ENCODE measurements around the gene POU3F2. TPM values are rescaled to one million over a fixed set of nuclear protein-coding genes. Genes with fewer than 3 reads are reported as not detected.
A peak's percentile ranks its signal among the peaks of the same experiment; 100 is the strongest.

Gene POU3F2
- total RNA-seq, 5 donors from 2014 or later (not counting 1 experiment from before 2014, with no cell fraction given): not detected

DNA sequence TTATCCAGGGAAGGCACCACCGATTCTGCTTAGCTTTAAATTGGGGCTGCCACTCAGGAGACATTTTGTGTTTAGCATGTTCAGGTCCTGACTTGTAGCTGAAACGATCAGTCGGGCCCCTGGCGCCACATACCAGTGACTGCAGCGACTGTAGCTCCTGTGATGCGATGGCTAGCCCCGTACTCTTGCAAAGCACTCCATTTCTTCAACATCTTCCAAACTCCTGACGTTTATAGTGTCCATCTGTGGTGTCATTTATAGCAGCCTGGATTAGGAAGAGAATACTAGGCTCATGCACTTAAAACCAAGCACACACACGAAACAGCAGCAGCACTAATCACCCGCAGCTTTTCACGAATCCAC is 13.0 kb downstream of the POU3F2 start:
- ATAC-seq (replicated peaks in 1 of 4): no peak
- Histone ChIP-seq H3K9me3 (no peaks in the 10 kb centered on the region), H3K27ac (ENCODE audit: low read length) (no peak overlapping the region), H3K4me1 (ENCODE audit: control insufficient read depth in 1 of 2, extremely low read depth in 1 of 2, insufficient read depth in 2 of 2, low read length in 2 of 2) (peaks cover 6 to 40% of the 10 kb centered on the region in 2 experiments), H3K4me3 (ENCODE audit: control insufficient read depth in 1 of 2, extremely low read depth in 1 of 2, low read length in 1 of 2) (no peak overlapping the region), H3K36me3 (ENCODE audit: control insufficient read depth in 2 of 2, extremely low read depth in 1 of 2, insufficient read depth in 1 of 2, low read length in 1 of 2) (no peaks in the 10 kb centered on the region), H3K27me3 (replicated peaks in 1 of 2; ENCODE audit: control insufficient read depth in 2 of 2, extremely low read depth in 1 of 2, insufficient read depth in 2 of 2, low read length in 1 of 2) (peaks cover 37 to 65% of the 10 kb centered on the region in 2 experiments)
- Mint-ChIP-seq H3K4me1 (peaks cover 30 to 34% (median 34%) of the 10 kb centered on the region in 3 donors), H3K27ac (no peak overlapping the region), H3K27me3 (peaks cover 67 to 75% of the 10 kb centered on the region in 2 donors), H3K36me3 (peaks cover 12% of the 10 kb centered on the region), H3K4me3 (no peak overlapping the region), H3K9me3 (no peaks in the 10 kb centered on the region)
- ChIA-PET POLR2A (interaction anchor here in 1 of 2 donors (0.5 kb wide), 1 partner anchor 43 kb away, joined by 3 read pairs; no protein-coding TSS in a partner anchor), CTCF (interaction anchor here in 1 of 2 donors (1.2 kb wide), 1 partner anchor 15 kb away, joined by 4 read pairs; no protein-coding TSS in a partner anchor)
- WGBS (ENCODE audit: insufficient coverage): 27% methylated on average over 11 of the region's 11 CpGs
- peak in 1 of 35 experiments; percentile 2 for DNase-seq

DNA sequence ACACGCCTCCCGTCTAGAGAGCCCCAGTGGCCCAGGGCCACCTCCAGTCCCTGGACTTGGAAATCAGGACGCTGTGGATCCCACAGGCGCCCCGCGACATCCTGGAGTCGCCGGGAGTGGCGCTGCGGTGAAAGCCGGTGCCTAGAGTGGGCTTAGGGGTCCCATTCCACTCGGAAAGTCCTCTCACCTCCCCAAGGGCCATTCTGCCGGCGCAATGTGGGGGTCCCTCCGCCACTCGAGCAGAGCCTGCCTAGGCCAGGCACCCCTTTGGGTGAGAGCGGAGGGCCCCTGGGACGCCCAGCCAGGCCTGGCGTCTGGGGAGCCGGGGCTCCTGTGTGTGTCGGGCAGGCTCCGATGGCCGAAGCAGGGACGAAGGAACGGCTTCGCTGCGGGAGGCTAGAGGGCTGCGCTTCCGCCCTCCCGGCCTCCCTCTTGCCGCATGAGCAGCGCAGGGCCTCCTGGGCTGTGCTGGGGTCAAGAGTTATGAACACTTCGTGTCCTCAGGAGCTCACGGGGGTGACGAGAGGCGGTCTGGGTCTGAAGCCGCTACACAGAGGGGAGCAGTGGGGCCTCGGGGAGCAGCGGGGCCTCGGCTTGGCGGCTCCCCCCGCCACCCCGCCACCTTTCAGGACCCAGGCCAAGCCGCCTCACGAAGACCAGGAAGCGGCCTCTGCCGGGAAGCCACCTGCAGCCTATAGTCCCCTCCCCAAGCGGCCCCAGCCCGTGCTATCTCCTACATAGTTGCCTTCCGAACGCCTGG is 13.6 kb downstream of the POU3F2 start:
- Mint-ChIP-seq H3K9me3 (no peaks in the 10 kb centered on the region), H3K27ac (no peak overlapping the region), H3K36me3 (peaks cover 12% of the 10 kb centered on the region), H3K4me1 (peaks cover 26 to 31% (median 29%) of the 10 kb centered on the region in 3 donors), H3K27me3 (peaks cover 63 to 71% of the 10 kb centered on the region in 2 donors), H3K4me3 (peak overlapping the region in 1 of 3 donors; percentile 5)
- WGBS (ENCODE audit: insufficient coverage): 8% methylated on average over 45 of the region's 51 CpGs
- H3K27me3 ChIP-seq (replicated peaks in 1 of 2; ENCODE audit: control insufficient read depth in 2 of 2, extremely low read depth in 1 of 2, insufficient read depth in 2 of 2, low read length in 1 of 2): peaks cover 37 to 59% of the 10 kb centered on the region in 2 experiments
- POLR2A ChIA-PET: no interaction called here
- DNase-seq: peak in 1 of 35 experiments; percentile 2
- H3K36me3 ChIP-seq (ENCODE audit: control insufficient read depth in 2 of 2, extremely low read depth in 1 of 2, insufficient read depth in 1 of 2, low read length in 1 of 2): no peaks in the 10 kb centered on the region
- CTCF ChIA-PET: interaction anchor here in 1 of 2 donors (1.2 kb wide), 1 partner anchor 15 kb away, joined by 4 read pairs; no protein-coding TSS in a partner anchor
- H3K4me3 ChIP-seq (ENCODE audit: control insufficient read depth in 1 of 2, extremely low read depth in 1 of 2, low read length in 1 of 2): peak overlapping the region in 1 of 2 donors; percentile 44
- H3K4me1 ChIP-seq (ENCODE audit: control insufficient read depth in 1 of 2, extremely low read depth in 1 of 2, insufficient read depth in 2 of 2, low read length in 2 of 2): peaks cover 6 to 40% of the 10 kb centered on the region in 2 experiments
- no peak overlapping the region for H3K27ac ChIP-seq (ENCODE audit: low read length)
- ATAC-seq (replicated peaks in 1 of 4): peak; percentile 11 to 28 (median 17)
- no peaks in the 10 kb centered on the region for H3K9me3 ChIP-seq

DNA sequence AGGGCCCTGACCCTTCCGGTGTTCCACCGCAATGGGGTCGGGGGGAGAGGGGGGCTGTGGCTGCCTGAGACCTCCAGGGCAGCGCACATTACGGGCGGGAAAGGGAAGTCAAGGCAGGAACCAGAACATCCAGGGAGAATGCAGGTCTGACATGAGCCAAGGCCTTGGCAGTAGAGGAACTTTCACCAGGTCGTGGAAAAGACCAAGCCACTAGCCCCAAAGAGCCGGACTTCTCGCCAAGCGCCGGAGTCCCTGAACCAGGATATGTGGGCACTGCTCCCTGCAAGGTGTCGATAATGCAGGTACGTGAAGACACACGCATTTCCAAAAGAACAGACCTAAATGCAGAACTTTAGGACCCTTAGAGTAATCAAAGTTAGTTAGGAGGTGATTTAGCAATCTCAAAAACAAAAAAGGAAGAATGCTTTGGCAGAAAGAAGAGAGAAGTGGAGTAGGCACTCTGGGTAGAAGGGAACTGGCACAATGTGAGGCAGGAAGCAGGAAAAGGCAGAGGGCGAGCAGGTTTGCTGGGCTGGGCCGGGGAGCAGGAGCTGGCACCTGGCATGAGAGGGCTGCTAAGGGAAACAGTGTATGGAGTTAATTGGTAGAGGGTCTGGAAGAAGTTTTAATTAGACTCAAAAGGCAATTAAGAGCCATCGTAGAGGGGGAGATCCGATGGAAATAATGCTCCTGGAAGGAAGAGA is 14.3 kb downstream of the POU3F2 start:
- Mint-ChIP-seq H3K27me3 (peaks cover 57 to 65% of the 10 kb centered on the region in 2 donors), H3K27ac (peak overlapping the region in 1 of 2 donors; percentile 16), H3K4me1 (peaks cover 22 to 27% (median 23%) of the 10 kb centered on the region in 3 donors), H3K4me3 (peak overlapping the region in 1 of 3 donors; percentile 5), H3K36me3 (peaks cover 12% of the 10 kb centered on the region), H3K9me3 (no peaks in the 10 kb centered on the region)
- Histone ChIP-seq H3K4me1 (ENCODE audit: control insufficient read depth in 1 of 2, extremely low read depth in 1 of 2, insufficient read depth in 2 of 2, low read length in 2 of 2) (peaks cover 6 to 35% of the 10 kb centered on the region in 2 experiments), H3K36me3 (ENCODE audit: control insufficient read depth in 2 of 2, extremely low read depth in 1 of 2, insufficient read depth in 1 of 2, low read length in 1 of 2) (no peaks in the 10 kb centered on the region), H3K27ac (ENCODE audit: low read length) (no peak overlapping the region), H3K4me3 (ENCODE audit: control insufficient read depth in 1 of 2, extremely low read depth in 1 of 2, low read length in 1 of 2) (no peak overlapping the region), H3K9me3 (no peaks in the 10 kb centered on the region), H3K27me3 (replicated peaks in 1 of 2; ENCODE audit: control insufficient read depth in 2 of 2, extremely low read depth in 1 of 2, insufficient read depth in 2 of 2, low read length in 1 of 2) (peaks cover 37 to 52% of the 10 kb centered on the region in 2 experiments)
- 36% methylated on average over 15 of the region's 18 CpGs for WGBS (ENCODE audit: insufficient coverage)
- ATAC-seq (replicated peaks in 1 of 4): no peak
- CTCF ChIA-PET: no interaction called here
- no peak for DNase-seq
- POLR2A ChIA-PET: no interaction called here

GRCh38 chr6:98864497-98864896 is 30.1 kb downstream of the POU3F2 start:
- Mint-ChIP-seq H3K4me3 (no peak overlapping the region), H3K36me3 (peaks cover 22% of the 10 kb centered on the region), H3K9me3 (no peaks in the 10 kb centered on the region), H3K27me3 (no peaks in the 10 kb centered on the region), H3K4me1 (no peaks in the 10 kb centered on the region), H3K27ac (no peak overlapping the region)
- ChIA-PET POLR2A (interaction anchor here in 1 of 2 donors (0.7 kb wide), 1 partner anchor 11 kb away, joined by 3 read pairs; no protein-coding TSS in a partner anchor), CTCF (no interaction called here)
- no peaks in the 10 kb centered on the region for H3K4me1 ChIP-seq (ENCODE audit: control insufficient read depth in 1 of 2, extremely low read depth in 1 of 2, insufficient read depth in 2 of 2, low read length in 2 of 2)
- no peak overlapping the region for H3K4me3 ChIP-seq (ENCODE audit: control insufficient read depth in 1 of 2, extremely low read depth in 1 of 2, low read length in 1 of 2)
- H3K36me3 ChIP-seq (ENCODE audit: control insufficient read depth in 2 of 2, extremely low read depth in 1 of 2, insufficient read depth in 1 of 2, low read length in 1 of 2): no peaks in the 10 kb centered on the region
- DNase-seq (no peak), ATAC-seq (replicated peaks in 1 of 4) (no peak)
- whole genome bisulfite sequencing (ENCODE audit: insufficient coverage): 100% methylated on average over 4 of the region's 6 CpGs
- no peaks in the 10 kb centered on the region for H3K27me3 ChIP-seq (replicated peaks in 1 of 2; ENCODE audit: control insufficient read depth in 2 of 2, extremely low read depth in 1 of 2, insufficient read depth in 2 of 2, low read length in 1 of 2)
- H3K9me3 ChIP-seq: no peaks in the 10 kb centered on the region
- no peak overlapping the region for H3K27ac ChIP-seq (ENCODE audit: low read length)

DNA sequence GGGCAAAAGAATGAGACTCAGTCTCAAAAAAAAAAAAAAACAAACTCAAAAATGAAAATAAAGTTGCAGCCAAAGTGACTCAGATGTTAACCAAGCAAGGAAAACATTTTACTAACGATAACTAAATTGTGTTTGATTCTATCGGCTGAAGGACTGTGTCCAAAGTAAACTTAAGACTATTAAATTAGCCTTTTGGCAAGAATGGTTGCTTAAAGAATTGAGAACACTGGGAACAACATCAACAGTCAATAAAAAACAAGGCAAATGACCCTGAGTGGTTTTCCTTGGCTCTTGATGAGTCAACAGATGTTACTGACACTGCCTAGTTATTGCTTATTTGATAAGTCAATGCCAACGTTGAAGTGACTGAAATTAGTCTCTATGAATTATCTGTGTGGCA is 36.7 kb downstream of the POU3F2 start:
- Mint-ChIP-seq H3K9me3 (no peaks in the 10 kb centered on the region), H3K36me3 (peaks cover 51% of the 10 kb centered on the region), H3K4me3 (no peak overlapping the region), H3K27me3 (no peaks in the 10 kb centered on the region), H3K4me1 (no peaks in the 10 kb centered on the region), H3K27ac (no peak overlapping the region)
- ChIA-PET CTCF (no interaction called here), POLR2A (no interaction called here)
- no peaks in the 10 kb centered on the region for H3K36me3 ChIP-seq (ENCODE audit: control insufficient read depth in 2 of 2, extremely low read depth in 1 of 2, insufficient read depth in 1 of 2, low read length in 1 of 2)
- no peak for DNase-seq
- no peaks in the 10 kb centered on the region for H3K4me1 ChIP-seq (ENCODE audit: control insufficient read depth in 1 of 2, extremely low read depth in 1 of 2, insufficient read depth in 2 of 2, low read length in 2 of 2)
- H3K9me3 ChIP-seq: no peaks in the 10 kb centered on the region
- no peak overlapping the region for H3K27ac ChIP-seq (ENCODE audit: low read length)
- no peaks in the 10 kb centered on the region for H3K27me3 ChIP-seq (replicated peaks in 1 of 2; ENCODE audit: control insufficient read depth in 2 of 2, extremely low read depth in 1 of 2, insufficient read depth in 2 of 2, low read length in 1 of 2)
- H3K4me3 ChIP-seq (ENCODE audit: control insufficient read depth in 1 of 2, extremely low read depth in 1 of 2, low read length in 1 of 2): no peak overlapping the region
- ATAC-seq (replicated peaks in 1 of 4): no peak
- WGBS (ENCODE audit: insufficient coverage): no CpG with 5 or more reads among the region's 3 CpGs

GRCh38 chr6:98871821-98872220 is 37.4 kb downstream of the POU3F2 start:
- H3K36me3 Mint-ChIP-seq: peaks cover 52% of the 10 kb centered on the region

More at GRCh38 chr6:98871821-98872220, 37.4 kb downstream of the POU3F2 start:
- Mint-ChIP-seq H3K4me3 (no peak overlapping the region), H3K4me1 (no peaks in the 10 kb centered on the region), H3K27ac (no peak overlapping the region), H3K9me3 (no peaks in the 10 kb centered on the region), H3K27me3 (no peaks in the 10 kb centered on the region)
- DNase-seq (no peak), ATAC-seq (replicated peaks in 1 of 4) (no peak)
- Histone ChIP-seq H3K27me3 (replicated peaks in 1 of 2; ENCODE audit: control insufficient read depth in 2 of 2, extremely low read depth in 1 of 2, insufficient read depth in 2 of 2, low read length in 1 of 2) (no peaks in the 10 kb centered on the region), H3K9me3 (no peaks in the 10 kb centered on the region), H3K4me1 (ENCODE audit: control insufficient read depth in 1 of 2, extremely low read depth in 1 of 2, insufficient read depth in 2 of 2, low read length in 2 of 2) (no peaks in the 10 kb centered on the region), H3K36me3 (ENCODE audit: control insufficient read depth in 2 of 2, extremely low read depth in 1 of 2, insufficient read depth in 1 of 2, low read length in 1 of 2) (no peaks in the 10 kb centered on the region), H3K4me3 (ENCODE audit: control insufficient read depth in 1 of 2, extremely low read depth in 1 of 2, low read length in 1 of 2) (no peak overlapping the region), H3K27ac (ENCODE audit: low read length) (no peak overlapping the region)
- POLR2A ChIA-PET: no interaction called here
- CTCF ChIA-PET: no interaction called here
- WGBS (ENCODE audit: insufficient coverage): 67% methylated on average over 1 of the region's 3 CpGs

All from T-cell (primary cell).